ENCODE results near the gene MSLN. TPM values are rescaled to one million over a fixed set of nuclear protein-coding genes. Genes with fewer than 3 reads are reported as not detected.

The MSLN gene
- total RNA-seq, 1 donor from 2014 or later, result 0.77 TPM

DNA sequence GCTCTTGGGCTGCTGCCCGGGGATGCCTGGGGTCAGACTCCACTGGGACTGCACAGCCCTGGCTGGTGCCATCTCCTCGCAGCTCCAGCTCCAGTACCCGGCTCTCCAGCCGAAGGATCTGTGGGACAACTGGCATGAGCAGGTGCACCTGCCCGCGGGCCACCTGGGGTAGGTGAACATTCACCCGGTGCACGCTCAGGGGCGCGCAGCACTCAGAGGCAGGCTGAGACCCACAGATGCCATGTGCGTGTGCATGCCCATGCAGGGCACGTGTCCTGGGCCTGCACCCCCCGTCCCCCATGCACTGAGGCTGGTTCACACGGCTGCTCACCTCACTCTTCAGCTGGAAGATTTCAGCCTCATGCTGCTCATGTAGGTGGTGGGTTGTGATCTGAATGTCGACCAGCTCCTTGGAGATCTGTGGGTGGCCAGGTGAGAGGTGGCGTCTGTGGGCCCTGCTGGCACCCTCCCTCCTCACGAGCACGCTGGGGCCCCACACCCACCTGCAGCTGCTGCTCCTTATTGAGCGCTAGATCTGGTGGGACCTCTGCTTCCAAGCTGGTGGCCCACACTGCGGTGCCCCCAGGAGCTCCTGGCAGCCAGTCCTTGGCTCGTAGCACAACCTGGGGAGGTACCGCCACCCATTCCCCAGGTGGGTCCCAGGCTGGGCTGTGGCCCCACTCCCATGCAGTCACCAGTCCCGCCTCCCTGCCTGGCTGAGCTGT lies 34.9 kb upstream of the MSLN start:
- TF ChIP-seq, protein P1, sequence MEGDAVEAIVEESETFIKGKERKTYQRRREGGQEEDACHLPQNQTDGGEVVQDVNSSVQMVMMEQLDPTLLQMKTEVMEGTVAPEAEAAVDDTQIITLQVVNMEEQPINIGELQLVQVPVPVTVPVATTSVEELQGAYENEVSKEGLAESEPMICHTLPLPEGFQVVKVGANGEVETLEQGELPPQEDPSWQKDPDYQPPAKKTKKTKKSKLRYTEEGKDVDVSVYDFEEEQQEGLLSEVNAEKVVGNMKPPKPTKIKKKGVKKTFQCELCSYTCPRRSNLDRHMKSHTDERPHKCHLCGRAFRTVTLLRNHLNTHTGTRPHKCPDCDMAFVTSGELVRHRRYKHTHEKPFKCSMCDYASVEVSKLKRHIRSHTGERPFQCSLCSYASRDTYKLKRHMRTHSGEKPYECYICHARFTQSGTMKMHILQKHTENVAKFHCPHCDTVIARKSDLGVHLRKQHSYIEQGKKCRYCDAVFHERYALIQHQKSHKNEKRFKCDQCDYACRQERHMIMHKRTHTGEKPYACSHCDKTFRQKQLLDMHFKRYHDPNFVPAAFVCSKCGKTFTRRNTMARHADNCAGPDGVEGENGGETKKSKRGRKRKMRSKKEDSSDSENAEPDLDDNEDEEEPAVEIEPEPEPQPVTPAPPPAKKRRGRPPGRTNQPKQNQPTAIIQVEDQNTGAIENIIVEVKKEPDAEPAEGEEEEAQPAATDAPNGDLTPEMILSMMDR (conservative IDR thresholded peaks at IDR 0.05), result no peak
- Mint-ChIP-seq H3K4me3 (no peak overlapping the region), H3K4me1 (ENCODE audit: unreplicated experiment) (no peaks in the 10 kb centered on the region)

DNA sequence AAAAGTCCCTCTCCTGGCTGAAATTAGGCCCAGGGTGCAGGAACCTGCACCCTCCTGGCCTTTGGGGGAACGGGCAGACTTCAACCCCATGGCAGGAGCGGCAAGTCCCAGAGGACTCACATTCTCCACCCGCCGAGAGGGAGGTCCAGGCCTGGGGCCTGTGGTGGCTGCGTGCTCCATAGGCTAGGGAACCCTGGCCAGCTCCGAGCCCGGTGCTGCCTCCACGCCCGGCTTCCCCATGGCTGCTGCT lies 34.4 kb upstream of the MSLN start:
- no peaks in the 10 kb centered on the region for H3K27me3 Mint-ChIP-seq
- TF ChIP-seq, protein P1 (conservative IDR thresholded peaks at IDR 0.05), result no peak
- no peaks in the 10 kb centered on the region for H3K4me1 Mint-ChIP-seq (ENCODE audit: unreplicated experiment)
- no peaks in the 10 kb centered on the region for H3K36me3 Mint-ChIP-seq
- peak overlapping the region; percentile 46 for H3K27ac Mint-ChIP-seq
- no peak overlapping the region for H3K4me3 Mint-ChIP-seq
- H3K9me3 Mint-ChIP-seq, result no peaks in the 10 kb centered on the region
- DNase-seq (ENCODE audit: extremely low spot score, unreplicated experiment), result no peak

More for the DNA sequence above, 34.9 kb upstream of the MSLN start:
- peak overlapping the region; percentile 23 for H3K27ac Mint-ChIP-seq
- H3K27me3 Mint-ChIP-seq, result no peaks in the 10 kb centered on the region
- H3K36me3 Mint-ChIP-seq, result no peaks in the 10 kb centered on the region
- no peaks in the 10 kb centered on the region for H3K9me3 Mint-ChIP-seq
- DNase-seq (ENCODE audit: extremely low spot score, unreplicated experiment), result no peak

DNA sequence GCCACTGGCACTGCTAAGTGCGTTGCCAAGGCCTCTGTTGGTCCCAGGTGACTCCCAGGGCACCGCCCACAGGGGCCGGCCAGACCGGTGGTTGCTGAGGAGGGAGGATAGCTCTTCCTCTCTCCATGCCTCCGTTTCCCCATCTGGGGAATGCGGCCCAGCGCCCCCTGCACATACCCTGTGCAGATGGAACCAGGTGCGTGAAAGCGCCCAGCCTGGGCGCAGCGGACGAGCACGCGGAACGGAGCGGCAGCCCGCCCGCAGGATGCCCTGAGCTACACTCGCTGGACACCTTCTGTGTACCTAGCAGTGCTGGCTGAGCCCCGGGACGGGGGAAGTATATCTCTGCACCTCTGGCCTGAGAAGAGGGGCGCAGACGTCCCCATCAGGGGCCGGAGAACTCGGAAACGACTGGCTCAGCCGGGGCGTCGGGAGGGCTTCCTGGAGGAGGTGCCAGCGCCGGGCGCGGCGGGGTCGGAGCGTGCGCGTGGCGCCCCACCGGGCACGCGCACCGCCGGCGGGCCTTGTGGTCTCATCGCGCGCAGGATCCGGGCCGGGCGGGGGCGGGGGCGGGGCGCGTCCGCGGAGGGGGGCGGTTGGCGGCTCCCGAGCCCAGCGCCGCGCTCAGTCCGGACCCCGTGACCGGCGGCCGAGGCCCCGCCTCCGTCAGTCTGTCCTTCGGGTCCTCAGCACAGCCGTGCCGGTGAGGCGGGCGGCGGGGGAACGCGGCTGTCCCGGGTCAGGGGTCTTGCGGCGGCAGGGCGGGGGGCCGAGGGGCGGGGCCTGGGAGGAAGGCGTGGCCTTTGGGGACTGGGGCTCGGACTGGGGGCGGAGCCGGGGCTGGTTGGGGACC lies 33.9 kb upstream of the MSLN start, which contains the start of the genes CCDC78 and HAGHL:
TSS of gene CCDC78 (minus strand) at position 6 of the 853 bp plus-strand sequence. CDS start 76 bp downstream, outside the sequence.
TSS of gene HAGHL (plus strand) at position 669 of the 853 bp plus-strand sequence. CDS start 404 bp downstream, outside the sequence.
- Mint-ChIP-seq H3K27me3 (no peaks in the 10 kb centered on the region), H3K36me3 (no peaks in the 10 kb centered on the region), H3K4me3 (peak within 1 kb of the TSS; percentile 74), H3K27ac (peak within 1 kb of the TSS; percentile 46), H3K9me3 (no peaks in the 10 kb centered on the region), H3K4me1 (ENCODE audit: unreplicated experiment) (no peaks in the 10 kb centered on the region)
- no peak for DNase-seq (ENCODE audit: extremely low spot score, unreplicated experiment)
- TF ChIP-seq, protein P1 (conservative IDR thresholded peaks at IDR 0.05), result no peak

DNA sequence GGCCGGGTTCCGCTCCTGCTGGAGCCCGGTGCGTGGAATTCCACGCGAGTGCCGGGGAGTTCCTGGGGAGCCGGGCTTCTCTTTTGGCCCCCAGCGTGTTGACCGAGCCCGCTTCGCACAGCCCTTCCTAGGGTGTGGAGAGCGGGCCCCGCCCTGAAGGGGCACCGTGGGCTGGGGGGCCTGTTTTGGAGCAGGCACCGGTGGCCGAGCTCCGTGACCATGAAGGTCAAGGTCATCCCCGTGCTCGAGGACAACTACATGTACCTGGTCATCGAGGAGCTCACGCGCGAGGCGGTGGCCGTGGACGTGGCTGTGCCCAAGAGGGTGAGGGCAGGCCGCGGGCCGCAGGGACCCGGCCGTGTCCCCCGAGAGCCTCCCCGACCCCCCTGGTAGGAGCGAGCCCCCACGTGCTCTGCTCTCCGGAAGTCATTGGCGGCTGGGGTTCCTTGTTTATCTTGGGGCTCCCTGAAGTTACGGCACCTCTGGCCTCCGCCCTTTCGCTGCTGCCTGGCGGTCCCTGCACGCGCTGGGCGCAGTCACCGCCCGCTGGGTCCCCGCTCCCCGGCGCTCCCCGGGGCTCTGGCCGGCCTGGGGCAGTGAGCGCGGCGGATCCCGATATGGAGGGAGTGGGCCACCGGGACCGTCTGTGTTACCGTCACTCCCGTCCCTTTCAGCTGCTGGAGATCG lies 33.1 kb upstream of the MSLN start:
- H3K9me3 Mint-ChIP-seq, result no peaks in the 10 kb centered on the region
- no peak overlapping the region for H3K27ac Mint-ChIP-seq
- H3K4me1 Mint-ChIP-seq (ENCODE audit: unreplicated experiment), result no peaks in the 10 kb centered on the region
- no peaks in the 10 kb centered on the region for H3K36me3 Mint-ChIP-seq
- peak overlapping the region; percentile 47 for H3K4me3 Mint-ChIP-seq
- H3K27me3 Mint-ChIP-seq, result no peaks in the 10 kb centered on the region
- TF ChIP-seq, protein P1 (conservative IDR thresholded peaks at IDR 0.05), result no peak
- DNase-seq (ENCODE audit: extremely low spot score, unreplicated experiment), result no peak

DNA sequence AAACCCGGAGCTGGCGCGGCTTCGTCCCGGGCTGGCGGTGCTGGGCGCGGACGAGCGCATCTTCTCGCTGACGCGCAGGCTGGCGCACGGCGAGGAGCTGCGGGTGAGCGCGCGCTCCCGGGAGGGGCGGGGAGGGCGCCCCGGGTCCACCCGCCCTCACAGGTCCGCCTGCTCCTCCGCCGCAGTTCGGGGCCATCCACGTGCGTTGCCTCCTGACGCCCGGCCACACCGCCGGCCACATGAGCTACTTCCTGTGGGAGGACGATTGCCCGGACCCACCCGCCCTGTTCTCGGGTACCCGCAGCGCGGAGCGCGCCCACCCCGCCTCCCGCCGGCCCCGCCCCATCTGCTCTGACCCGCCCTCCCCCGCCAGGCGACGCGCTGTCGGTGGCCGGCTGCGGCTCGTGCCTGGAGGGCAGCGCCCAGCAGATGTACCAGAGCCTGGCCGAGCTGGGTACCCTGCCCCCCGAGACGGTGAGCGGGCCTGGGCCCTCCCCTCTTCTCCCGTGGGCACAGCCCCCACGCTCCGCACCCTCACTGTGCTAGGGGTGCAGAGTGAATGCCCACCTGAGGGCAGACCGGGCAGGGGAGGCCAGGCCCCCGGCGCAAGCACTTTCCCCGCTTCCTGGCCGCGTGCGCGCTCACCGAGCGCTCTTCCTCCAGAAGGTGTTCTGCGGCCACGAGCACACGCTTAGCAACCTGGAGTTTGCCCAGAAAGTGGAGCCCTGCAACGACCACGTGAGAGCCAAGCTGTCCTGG lies 32.2 kb upstream of the MSLN start:
- Mint-ChIP-seq H3K27me3 (no peaks in the 10 kb centered on the region), H3K27ac (no peak overlapping the region), H3K4me3 (peak overlapping the region; percentile 59), H3K9me3 (no peaks in the 10 kb centered on the region), H3K4me1 (ENCODE audit: unreplicated experiment) (no peaks in the 10 kb centered on the region), H3K36me3 (no peaks in the 10 kb centered on the region)
- DNase-seq (ENCODE audit: extremely low spot score, unreplicated experiment), result no peak
- TF ChIP-seq, protein P1 (conservative IDR thresholded peaks at IDR 0.05), result no peak
